HG03460 (cell line): ENCODE results near the gene WDFY1.
"Not testable (repeated sequence)": the region's sequence is repeated elsewhere in the genome, so short reads cannot be mapped to it uniquely, and the experiment has no call there.

Experiments used
- ATAC-seq: cut with Tn5 transposase; IDR thresholded peaks from one replicate; pipeline ENCODE4 v1.9.1; 2021; ENCODE audit not compliant: unreplicated experiment

WDFY1 gene

GRCh38 chr2:223897669-223898330 lies 47.3 kb downstream of the WDFY1 start:
- no peak for ATAC-seq

- ATAC-seq, result peak; percentile 63
These were observed 48.3 kb downstream of the WDFY1 start for GRCh38 chr2:223896833-223897311.

GRCh38 chr2:223894968-223895367 lies 50.2 kb downstream of the WDFY1 start:
- ATAC-seq, result no peak

GRCh38 chr2:223894009-223894408 lies 51.1 kb downstream of the WDFY1 start:
- ATAC-seq, result no peak

- no peak for ATAC-seq
These were observed 54.4 kb downstream of the WDFY1 start for GRCh38 chr2:223890721-223891120.

- ATAC-seq, result no peak
These were observed 55.9 kb downstream of the WDFY1 start for GRCh38 chr2:223889229-223889628.

GRCh38 chr2:223888251-223888650 lies 56.9 kb downstream of the WDFY1 start:
- no peak for ATAC-seq

- ATAC-seq, result no peak
These were observed 58.0 kb downstream of the WDFY1 start for GRCh38 chr2:223887127-223887526.

- ATAC-seq, result no peak
These were observed 58.4 kb downstream of the WDFY1 start for GRCh38 chr2:223886726-223887125.

GRCh38 chr2:223884399-223884798 lies 60.7 kb downstream of the WDFY1 start:
- peak; percentile 89 for ATAC-seq

- no peak for ATAC-seq
These were observed 62.4 kb downstream of the WDFY1 start for GRCh38 chr2:223882715-223883114.

- no peak for ATAC-seq
These were observed 64.3 kb downstream of the WDFY1 start for GRCh38 chr2:223880796-223881195.

GRCh38 chr2:223877721-223878410 lies 67.3 kb downstream of the WDFY1 start:
- peak; percentile 87 for ATAC-seq

GRCh38 chr2:223873672-223874071 lies 71.5 kb downstream of the WDFY1 start:
- no peak for ATAC-seq

GRCh38 chr2:223872772-223873171 lies 72.4 kb downstream of the WDFY1 start:
- not testable (repeated sequence) for ATAC-seq

GRCh38 chr2:223871661-223872060 lies 73.5 kb downstream of the WDFY1 start:
- ATAC-seq, result not testable (repeated sequence)

GRCh38 chr2:223870840-223871611 lies 74.1 kb downstream of the WDFY1 start:
- no peak for ATAC-seq

GRCh38 chr2:223868005-223868404 lies 77.1 kb downstream of the WDFY1 start:
- ATAC-seq, result peak; percentile 83

GRCh38 chr2:223865907-223866508 lies 79.1 kb downstream of the WDFY1 start:
- no peak for ATAC-seq

- ATAC-seq, result no peak
These were observed 80.0 kb downstream of the WDFY1 start for GRCh38 chr2:223865124-223865523.

- no peak for ATAC-seq
These were observed 81.6 kb downstream of the WDFY1 start for GRCh38 chr2:223863491-223863890.
